ENCODE measurements around the gene ZDHHC19.
"Not testable (repeated sequence)": the region's sequence is repeated elsewhere in the genome, so short reads cannot be mapped to it uniquely, and the experiment has no call there.

DNA sequence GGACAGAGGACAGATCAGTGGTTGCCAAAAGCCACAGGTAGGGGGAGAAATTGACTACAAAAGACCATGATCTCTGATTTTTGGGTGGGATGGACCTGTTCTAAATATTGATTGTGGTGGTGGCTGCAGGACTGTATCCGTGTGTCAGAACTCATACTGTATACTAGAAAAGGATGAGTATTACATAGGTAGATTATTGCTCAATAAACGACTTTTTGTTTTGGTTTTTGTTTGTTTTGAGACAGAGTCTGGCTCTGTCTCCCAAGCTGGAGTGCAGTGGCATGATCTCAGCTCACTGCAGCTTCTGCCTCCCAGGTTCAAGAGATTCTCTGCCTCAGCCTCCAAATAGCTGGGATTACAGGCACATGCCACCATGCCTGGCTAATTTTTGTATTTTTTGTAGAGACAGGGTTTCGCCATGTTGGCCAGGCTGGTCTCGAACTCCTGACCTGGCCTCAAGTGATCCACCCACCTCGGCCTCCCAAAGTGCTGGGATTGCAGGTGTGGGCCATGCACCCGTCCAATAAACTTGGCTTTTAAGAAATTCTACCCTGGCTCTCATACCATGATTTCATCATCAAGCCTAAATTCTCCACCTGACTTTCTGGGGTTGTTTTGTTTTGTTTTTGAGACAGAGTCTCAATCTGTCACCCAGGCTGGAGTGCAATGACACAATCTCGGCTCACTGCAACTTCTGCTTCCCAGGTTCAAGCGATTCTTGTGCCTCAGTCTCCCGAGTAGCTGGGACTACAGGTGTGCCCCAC, 5.6 kb downstream of the ZDHHC19 start:
- TF ChIP-seq STAT1 (IDR thresholded peaks at IDR 0.05; ENCODE audit: unreplicated experiment); CREB1 (CRISPR knock-in tag; IDR thresholded peaks at IDR 0.05; ENCODE audit: low read depth); EZH2 (IDR thresholded peaks at IDR 0.05; ENCODE audit: low read depth, unreplicated experiment); EZH2phosphoT487 (IDR thresholded peaks at IDR 0.05; ENCODE audit: unreplicated experiment); POLR2AphosphoS5 (IDR thresholded peaks at IDR 0.05; ENCODE audit: low read depth); JUNB (IDR thresholded peaks at IDR 0.05; ENCODE audit: unreplicated experiment); ZNF114 (CRISPR knock-in tag; IDR thresholded peaks at IDR 0.05); NANOG (IDR thresholded peaks at IDR 0.05; ENCODE audit: borderline replicate concordance): not testable (repeated sequence)
- TF ChIP-seq, protein P1, sequence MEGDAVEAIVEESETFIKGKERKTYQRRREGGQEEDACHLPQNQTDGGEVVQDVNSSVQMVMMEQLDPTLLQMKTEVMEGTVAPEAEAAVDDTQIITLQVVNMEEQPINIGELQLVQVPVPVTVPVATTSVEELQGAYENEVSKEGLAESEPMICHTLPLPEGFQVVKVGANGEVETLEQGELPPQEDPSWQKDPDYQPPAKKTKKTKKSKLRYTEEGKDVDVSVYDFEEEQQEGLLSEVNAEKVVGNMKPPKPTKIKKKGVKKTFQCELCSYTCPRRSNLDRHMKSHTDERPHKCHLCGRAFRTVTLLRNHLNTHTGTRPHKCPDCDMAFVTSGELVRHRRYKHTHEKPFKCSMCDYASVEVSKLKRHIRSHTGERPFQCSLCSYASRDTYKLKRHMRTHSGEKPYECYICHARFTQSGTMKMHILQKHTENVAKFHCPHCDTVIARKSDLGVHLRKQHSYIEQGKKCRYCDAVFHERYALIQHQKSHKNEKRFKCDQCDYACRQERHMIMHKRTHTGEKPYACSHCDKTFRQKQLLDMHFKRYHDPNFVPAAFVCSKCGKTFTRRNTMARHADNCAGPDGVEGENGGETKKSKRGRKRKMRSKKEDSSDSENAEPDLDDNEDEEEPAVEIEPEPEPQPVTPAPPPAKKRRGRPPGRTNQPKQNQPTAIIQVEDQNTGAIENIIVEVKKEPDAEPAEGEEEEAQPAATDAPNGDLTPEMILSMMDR (conservative IDR thresholded peaks at IDR 0.05; ENCODE audit: low read depth in 2 of 2), result peak; percentile 30 to 45; a peak in 3 of 4 replicates
- TF ChIP-seq, protein P2, sequence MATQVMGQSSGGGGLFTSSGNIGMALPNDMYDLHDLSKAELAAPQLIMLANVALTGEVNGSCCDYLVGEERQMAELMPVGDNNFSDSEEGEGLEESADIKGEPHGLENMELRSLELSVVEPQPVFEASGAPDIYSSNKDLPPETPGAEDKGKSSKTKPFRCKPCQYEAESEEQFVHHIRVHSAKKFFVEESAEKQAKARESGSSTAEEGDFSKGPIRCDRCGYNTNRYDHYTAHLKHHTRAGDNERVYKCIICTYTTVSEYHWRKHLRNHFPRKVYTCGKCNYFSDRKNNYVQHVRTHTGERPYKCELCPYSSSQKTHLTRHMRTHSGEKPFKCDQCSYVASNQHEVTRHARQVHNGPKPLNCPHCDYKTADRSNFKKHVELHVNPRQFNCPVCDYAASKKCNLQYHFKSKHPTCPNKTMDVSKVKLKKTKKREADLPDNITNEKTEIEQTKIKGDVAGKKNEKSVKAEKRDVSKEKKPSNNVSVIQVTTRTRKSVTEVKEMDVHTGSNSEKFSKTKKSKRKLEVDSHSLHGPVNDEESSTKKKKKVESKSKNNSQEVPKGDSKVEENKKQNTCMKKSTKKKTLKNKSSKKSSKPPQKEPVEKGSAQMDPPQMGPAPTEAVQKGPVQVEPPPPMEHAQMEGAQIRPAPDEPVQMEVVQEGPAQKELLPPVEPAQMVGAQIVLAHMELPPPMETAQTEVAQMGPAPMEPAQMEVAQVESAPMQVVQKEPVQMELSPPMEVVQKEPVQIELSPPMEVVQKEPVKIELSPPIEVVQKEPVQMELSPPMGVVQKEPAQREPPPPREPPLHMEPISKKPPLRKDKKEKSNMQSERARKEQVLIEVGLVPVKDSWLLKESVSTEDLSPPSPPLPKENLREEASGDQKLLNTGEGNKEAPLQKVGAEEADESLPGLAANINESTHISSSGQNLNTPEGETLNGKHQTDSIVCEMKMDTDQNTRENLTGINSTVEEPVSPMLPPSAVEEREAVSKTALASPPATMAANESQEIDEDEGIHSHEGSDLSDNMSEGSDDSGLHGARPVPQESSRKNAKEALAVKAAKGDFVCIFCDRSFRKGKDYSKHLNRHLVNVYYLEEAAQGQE (IDR thresholded peaks at IDR 0.05; ENCODE audit: unreplicated experiment), result not testable (repeated sequence)
- TF ChIP-seq, protein P3, sequence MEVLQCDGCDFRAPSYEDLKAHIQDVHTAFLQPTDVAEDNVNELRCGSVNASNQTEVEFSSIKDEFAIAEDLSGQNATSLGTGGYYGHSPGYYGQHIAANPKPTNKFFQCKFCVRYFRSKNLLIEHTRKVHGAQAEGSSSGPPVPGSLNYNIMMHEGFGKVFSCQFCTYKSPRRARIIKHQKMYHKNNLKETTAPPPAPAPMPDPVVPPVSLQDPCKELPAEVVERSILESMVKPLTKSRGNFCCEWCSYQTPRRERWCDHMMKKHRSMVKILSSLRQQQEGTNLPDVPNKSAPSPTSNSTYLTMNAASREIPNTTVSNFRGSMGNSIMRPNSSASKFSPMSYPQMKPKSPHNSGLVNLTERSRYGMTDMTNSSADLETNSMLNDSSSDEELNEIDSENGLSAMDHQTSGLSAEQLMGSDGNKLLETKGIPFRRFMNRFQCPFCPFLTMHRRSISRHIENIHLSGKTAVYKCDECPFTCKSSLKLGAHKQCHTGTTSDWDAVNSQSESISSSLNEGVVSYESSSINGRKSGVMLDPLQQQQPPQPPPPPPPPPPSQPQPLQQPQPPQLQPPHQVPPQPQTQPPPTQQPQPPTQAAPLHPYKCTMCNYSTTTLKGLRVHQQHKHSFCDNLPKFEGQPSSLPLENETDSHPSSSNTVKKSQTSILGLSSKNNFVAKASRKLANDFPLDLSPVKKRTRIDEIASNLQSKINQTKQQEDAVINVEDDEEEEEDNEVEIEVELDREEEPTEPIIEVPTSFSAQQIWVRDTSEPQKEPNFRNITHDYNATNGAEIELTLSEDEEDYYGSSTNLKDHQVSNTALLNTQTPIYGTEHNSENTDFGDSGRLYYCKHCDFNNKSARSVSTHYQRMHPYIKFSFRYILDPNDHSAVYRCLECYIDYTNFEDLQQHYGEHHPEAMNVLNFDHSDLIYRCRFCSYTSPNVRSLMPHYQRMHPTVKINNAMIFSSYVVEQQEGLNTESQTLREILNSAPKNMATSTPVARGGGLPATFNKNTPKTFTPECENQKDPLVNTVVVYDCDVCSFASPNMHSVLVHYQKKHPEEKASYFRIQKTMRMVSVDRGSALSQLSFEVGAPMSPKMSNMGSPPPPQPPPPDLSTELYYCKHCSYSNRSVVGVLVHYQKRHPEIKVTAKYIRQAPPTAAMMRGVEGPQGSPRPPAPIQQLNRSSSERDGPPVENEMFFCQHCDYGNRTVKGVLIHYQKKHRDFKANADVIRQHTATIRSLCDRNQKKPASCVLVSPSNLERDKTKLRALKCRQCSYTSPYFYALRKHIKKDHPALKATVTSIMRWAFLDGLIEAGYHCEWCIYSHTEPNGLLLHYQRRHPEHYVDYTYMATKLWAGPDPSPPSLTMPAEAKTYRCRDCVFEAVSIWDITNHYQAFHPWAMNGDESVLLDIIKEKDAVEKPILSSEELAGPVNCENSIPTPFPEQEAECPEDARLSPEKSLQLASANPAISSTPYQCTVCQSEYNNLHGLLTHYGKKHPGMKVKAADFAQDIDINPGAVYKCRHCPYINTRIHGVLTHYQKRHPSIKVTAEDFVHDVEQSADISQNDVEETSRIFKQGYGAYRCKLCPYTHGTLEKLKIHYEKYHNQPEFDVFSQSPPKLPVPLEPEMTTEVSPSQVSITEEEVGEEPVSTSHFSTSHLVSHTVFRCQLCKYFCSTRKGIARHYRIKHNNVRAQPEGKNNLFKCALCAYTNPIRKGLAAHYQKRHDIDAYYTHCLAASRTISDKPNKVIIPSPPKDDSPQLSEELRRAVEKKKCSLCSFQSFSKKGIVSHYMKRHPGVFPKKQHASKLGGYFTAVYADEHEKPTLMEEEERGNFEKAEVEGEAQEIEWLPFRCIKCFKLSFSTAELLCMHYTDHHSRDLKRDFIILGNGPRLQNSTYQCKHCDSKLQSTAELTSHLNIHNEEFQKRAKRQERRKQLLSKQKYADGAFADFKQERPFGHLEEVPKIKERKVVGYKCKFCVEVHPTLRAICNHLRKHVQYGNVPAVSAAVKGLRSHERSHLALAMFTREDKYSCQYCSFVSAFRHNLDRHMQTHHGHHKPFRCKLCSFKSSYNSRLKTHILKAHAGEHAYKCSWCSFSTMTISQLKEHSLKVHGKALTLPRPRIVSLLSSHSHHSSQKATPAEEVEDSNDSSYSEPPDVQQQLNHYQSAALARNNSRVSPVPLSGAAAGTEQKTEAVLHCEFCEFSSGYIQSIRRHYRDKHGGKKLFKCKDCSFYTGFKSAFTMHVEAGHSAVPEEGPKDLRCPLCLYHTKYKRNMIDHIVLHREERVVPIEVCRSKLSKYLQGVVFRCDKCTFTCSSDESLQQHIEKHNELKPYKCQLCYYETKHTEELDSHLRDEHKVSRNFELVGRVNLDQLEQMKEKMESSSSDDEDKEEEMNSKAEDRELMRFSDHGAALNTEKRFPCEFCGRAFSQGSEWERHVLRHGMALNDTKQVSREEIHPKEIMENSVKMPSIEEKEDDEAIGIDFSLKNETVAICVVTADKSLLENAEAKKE (CRISPR knock-in tag; IDR thresholded peaks at IDR 0.05), result not testable (repeated sequence)
- TF ChIP-seq, protein P4, sequence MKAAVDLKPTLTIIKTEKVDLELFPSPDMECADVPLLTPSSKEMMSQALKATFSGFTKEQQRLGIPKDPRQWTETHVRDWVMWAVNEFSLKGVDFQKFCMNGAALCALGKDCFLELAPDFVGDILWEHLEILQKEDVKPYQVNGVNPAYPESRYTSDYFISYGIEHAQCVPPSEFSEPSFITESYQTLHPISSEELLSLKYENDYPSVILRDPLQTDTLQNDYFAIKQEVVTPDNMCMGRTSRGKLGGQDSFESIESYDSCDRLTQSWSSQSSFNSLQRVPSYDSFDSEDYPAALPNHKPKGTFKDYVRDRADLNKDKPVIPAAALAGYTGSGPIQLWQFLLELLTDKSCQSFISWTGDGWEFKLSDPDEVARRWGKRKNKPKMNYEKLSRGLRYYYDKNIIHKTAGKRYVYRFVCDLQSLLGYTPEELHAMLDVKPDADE (IDR thresholded peaks at IDR 0.05), result not testable (repeated sequence)
